ENCODE results near the gene ASB4. TPM values are rescaled to one million over a fixed set of nuclear protein-coding genes. Genes with fewer than 3 reads are reported as not detected.

ASB4 gene
- total and polyA plus RNA-seq, 2 experiments from 2014 or later, result not detected

GRCh38 chr7:95534796-95535195 lies 49.1 kb downstream of the ASB4 start (continued):
- TF ChIP-seq ZNF462 (CRISPR knock-in tag; IDR thresholded peaks at IDR 0.05), result no peak
- no peak for TF ChIP-seq EZH2 (IDR thresholded peaks at IDR 0.05; ENCODE audit: low read depth, unreplicated experiment)
- no peak for TF ChIP-seq JUNB (IDR thresholded peaks at IDR 0.05; ENCODE audit: unreplicated experiment)
- TF ChIP-seq ZNF114 (CRISPR knock-in tag; IDR thresholded peaks at IDR 0.05), result no peak
- TF ChIP-seq CREB1 (CRISPR knock-in tag; IDR thresholded peaks at IDR 0.05; ENCODE audit: low read depth), result no peak
- TF ChIP-seq NANOG (IDR thresholded peaks at IDR 0.05; ENCODE audit: borderline replicate concordance), result no peak
- TF ChIP-seq ZNF331 (CRISPR knock-in tag; IDR thresholded peaks at IDR 0.05; ENCODE audit: low read depth), result no peak

GRCh38 chr7:95535662-95536061 lies 49.9 kb downstream of the ASB4 start:
- DNase-seq (ENCODE audit: low spot score), result no peak

More at GRCh38 chr7:95535662-95536061, 49.9 kb downstream of the ASB4 start:
- Mint-ChIP-seq H3K4me1 (no peaks in the 10 kb centered on the region), H3K36me3 (ENCODE audit: low read depth) (no peaks in the 10 kb centered on the region), H3K27ac (no peak overlapping the region), H3K27me3 (ENCODE audit: insufficient read depth, low read depth, poor library complexity) (no peaks in the 10 kb centered on the region), H3K4me3 (no peak overlapping the region), H3K9me3 (no peaks in the 10 kb centered on the region)
- H3K36me3 ChIP-seq (ENCODE audit: insufficient read depth), result no peaks in the 10 kb centered on the region
- no peak overlapping the region for H3K27ac ChIP-seq (ENCODE audit: low read depth)
- H3K4me1 ChIP-seq (ENCODE audit: insufficient read depth), result no peaks in the 10 kb centered on the region
- no peaks in the 10 kb centered on the region for H4K20me1 ChIP-seq (replicated peaks; ENCODE audit: insufficient read depth)
- H3K27me3 ChIP-seq (ENCODE audit: insufficient read depth), result no peaks in the 10 kb centered on the region
- H3K9me2 ChIP-seq (ENCODE audit: insufficient read depth), result no peaks in the 10 kb centered on the region
- H3K4me2 ChIP-seq, result no peak overlapping the region
- H3F3A ChIP-seq (replicated peaks; ENCODE audit: low read depth), result no peaks in the 10 kb centered on the region
- ATAC-seq, result no peak
- no peak overlapping the region for H3K4me3 ChIP-seq
- TF ChIP-seq CREB1 (CRISPR knock-in tag; IDR thresholded peaks at IDR 0.05; ENCODE audit: low read depth) (no peak), ETS1 (IDR thresholded peaks at IDR 0.05) (no peak), EZH2phosphoT487 (IDR thresholded peaks at IDR 0.05; ENCODE audit: unreplicated experiment) (no peak), NANOG (IDR thresholded peaks at IDR 0.05; ENCODE audit: borderline replicate concordance) (no peak)
- H2AFZ ChIP-seq, result no peak overlapping the region
- no peaks in the 10 kb centered on the region for H3K79me2 ChIP-seq (replicated peaks; ENCODE audit: insufficient read depth)

All from GM23338 (cell line).